ENCODE measurements around the gene CDKN1A.
"Not testable (repeated sequence)": the region's sequence is repeated elsewhere in the genome, so short reads cannot be mapped to it uniquely, and the experiment has no call there.

Gene CDKN1A

DNA sequence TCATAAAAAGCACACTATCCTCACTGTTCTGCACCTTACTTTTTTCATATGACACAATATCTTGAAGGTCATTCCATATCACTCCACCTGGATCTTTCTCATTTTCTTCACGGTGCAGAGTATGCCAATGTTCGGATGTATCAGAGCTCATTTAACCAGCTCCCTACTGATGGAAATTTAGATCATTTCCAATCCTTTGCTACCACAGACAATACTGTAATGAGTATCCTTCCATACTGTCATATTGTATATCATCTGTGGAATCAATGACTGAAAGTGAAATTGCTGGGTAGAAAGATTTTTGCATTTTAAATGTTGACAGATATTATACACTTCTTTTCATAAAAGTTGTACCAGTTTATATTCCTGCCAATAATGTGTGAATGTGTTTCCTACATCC is 16.9 kb downstream of the CDKN1A start:
- DNase-seq (ENCODE audit: low read depth) = no peak

DNA sequence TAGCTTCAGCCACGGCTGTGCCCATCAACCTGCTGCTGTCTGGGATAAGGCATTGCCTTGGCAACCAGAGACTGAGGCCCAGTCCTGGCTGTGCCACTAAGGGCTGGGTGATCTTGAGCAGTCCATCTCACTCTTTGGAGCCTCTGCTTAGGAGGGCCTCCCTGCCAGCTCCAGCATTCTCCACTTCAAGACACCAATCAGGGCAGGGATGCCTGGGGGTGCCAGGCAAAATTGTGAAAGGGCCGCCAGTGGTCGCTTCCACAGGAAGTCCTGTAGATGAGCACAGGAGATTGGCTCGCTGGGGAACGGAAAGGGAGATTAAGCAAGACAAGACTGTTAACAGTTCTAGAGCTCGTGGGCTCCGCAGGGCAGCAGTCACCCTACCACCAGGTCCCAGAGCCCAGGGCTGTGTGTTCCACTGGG is 19.0 kb downstream of the CDKN1A start, which contains the start of gene RAB44:
TSS of gene RAB44 (plus strand) at position 346 of the 423 bp plus-strand sequence. CDS start 6,410 bp downstream, outside the sequence.
- no peak for DNase-seq (ENCODE audit: low read depth)

DNA sequence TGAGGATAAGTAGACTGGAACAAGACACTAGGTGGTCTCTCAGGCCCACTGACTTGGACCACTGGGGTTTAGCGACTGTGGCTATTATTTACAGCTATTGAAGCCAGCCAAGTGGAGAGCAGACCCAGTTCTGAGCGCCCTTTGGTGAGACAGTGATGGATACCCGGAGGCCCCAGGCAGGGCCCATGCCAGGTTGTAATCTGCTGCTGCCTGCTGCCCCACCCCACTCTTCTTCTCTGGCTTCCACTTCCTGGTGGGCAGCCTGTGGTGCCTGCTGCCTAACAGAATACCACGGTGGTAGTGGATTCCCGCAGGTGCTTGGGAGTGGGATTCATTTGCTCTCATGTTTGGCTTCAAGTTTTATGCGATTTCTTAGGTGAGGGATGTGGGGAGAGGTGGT is 19.7 kb downstream of the CDKN1A start:
- DNase-seq (ENCODE audit: low read depth) = no peak

DNA sequence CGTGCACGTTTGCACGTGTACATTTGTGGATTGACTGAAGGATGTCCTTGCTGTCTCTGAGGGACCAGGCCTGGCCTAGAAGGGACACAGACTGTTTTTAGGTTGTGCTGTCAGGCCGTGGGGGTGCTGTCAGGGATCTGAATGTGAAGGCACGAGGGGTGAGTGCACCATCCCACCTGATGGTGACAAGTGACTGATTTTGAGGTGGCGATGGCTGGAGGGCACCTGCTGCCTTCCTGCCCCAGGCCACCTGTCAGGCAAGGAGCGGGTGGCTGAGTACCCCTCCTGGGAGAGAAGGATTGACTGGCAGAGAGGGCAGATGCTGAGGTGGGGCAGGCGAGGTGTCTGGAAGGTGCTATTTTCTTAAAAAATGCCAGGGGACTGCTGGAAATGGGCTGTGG is 20.4 kb downstream of the CDKN1A start:
- no peak for DNase-seq (ENCODE audit: low read depth)

DNA sequence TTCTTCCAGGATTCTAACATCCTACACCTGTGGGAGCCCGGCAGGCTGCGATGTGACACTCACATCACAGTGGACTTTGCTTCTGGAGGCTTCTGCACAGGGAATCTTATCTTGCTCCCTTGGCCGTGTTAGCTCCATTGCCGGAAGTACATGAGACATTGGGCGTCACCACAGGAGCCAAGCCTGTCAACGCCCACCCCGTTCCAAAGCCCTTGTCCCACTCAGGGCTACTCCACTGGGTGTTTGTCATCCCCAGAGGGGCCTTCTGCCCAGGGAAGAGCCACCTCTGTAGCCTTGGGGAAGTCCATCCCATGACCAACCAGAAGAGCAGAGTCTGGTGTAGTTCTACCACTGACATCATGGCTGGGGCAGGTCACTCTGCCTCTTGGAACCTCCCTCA is 20.8 kb downstream of the CDKN1A start:
- DNase-seq (ENCODE audit: low read depth) = no peak

- DNase-seq (ENCODE audit: low read depth) = no peak
Observed at GRCh38 chr6:36700071-36700812, 21.7 kb downstream of the CDKN1A start.

DNA sequence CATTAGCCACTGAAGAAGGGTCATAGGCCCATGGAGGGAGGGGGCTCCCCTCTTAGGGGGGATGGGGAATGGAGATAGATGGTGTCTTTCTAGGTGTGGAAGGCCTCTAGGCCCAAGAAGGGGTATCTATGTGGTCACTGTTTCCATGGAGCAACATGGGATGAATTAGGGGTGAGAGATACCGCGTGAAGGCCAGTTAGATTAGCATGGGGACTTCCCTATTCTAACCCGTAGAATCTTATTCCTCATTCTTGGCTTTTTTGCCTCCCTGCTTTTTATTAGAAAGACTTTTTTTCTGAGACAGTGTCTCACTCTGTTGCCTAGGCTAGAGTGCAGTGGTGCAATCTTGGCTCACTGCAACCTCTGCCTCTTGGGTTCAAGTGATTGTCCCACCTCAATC is 22.3 kb downstream of the CDKN1A start:
- no peak for DNase-seq (ENCODE audit: low read depth)

DNA sequence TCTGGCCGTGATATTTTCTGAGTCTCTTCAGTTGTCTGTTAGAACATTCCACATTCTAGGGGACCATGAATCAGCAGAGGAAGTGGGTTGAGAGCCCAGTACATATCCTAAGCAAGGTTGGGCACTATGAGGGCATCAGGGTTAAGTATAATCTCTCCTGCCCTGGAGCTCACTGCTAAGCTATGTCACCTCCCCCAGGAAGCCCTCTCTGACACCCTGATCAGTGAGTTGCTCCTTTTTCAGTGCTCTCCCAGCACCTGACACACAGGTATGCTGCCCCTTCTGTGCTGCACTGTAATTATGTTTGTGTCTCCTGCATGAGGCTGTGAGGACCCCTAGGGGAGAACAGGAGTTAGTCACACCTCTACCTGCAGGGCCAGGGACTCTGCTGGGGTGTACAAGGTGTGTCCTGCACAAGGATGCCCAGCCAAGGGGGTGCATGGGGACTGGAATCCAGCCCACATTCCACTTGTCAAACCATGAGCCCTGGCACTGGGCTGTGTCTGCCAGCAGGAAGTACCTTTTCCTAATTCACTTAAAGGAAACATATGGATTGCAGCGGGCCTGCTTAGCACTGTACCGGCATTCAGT is 23.0 kb downstream of the CDKN1A start:
- peak; percentile 56 for DNase-seq (ENCODE audit: low read depth)

GRCh38 chr6:36702656-36703055 is 24.1 kb downstream of the CDKN1A start:
- no peak for DNase-seq (ENCODE audit: low read depth)

DNA sequence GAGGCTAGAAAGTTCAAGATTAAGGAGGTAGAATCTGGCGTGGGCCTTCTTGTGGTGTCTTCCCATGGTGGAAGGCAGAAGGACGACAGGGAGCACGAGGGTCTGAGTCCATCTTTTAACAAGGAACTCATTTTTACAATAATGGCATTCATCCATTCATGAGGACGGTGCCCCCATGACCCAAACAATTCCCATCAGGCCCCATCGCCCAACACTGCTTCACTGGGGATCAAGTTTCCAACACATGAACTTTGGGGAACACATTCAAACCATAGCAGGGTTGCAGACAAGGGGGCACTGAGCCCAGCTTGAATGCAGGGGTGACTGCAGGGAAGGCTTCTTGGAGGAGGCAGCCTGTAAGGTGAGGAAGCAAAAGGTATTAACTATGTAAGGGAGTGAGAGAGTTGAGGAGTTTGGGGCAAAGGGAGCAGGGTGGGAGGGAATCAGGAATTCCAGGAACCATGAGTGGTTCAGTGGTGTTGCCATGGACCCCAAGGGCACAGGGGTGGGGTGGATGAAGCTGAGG is 24.6 kb downstream of the CDKN1A start:
- no peak for DNase-seq (ENCODE audit: low read depth)

- DNase-seq (ENCODE audit: low read depth) = no peak
Observed at GRCh38 chr6:36703982-36704381, 25.5 kb downstream of the CDKN1A start.

DNA sequence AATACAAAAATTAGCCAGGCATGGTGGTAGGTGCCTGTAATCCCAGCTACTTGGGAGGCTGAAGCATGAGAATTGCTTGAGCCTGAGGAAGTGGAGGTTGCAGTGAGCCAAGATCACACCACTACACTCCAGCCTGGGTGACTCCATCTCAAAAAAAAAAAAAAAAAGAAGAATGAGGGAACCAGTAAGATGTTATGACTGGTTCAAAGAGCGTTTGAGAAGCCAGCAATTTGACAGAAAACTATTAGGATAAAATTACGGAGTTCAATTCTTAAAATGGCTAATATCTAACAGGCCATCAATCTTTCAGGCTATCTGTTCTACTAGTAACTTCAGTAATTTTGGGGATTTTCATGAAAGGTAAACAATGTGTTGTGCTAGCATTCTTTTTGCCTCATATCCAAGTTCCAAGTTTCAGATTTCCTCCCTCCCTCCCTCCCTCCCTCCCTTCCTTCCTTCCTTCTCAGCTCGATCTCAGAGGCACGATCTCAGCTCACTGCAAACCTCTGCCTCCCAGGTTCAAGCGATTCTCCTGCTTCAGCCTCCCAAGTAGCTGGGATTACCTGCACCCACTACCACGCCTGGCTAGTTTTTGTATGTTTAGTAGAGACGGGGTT is 26.6 kb downstream of the CDKN1A start:
- DNase-seq (ENCODE audit: low read depth) = not testable (repeated sequence)

DNA sequence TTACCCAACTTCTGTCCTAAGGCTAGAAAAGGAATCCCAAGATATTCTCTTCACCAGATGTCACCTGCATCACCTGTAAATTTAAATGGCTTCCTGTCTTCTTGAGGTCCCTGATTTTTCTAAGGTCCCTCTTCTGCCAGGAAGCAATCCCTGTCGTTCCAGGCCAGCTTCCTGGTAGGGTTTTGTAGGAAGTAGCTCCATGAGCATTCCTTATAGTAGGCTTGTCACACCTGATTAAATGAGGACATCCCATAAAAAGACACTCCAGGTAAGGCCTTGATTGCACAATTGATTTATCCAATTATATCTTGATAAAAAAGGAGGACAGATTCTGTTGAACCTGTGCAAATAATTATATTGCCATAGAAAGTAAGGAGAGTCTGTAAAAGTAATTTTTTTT is 27.8 kb downstream of the CDKN1A start:
- no peak for DNase-seq (ENCODE audit: low read depth)

DNA sequence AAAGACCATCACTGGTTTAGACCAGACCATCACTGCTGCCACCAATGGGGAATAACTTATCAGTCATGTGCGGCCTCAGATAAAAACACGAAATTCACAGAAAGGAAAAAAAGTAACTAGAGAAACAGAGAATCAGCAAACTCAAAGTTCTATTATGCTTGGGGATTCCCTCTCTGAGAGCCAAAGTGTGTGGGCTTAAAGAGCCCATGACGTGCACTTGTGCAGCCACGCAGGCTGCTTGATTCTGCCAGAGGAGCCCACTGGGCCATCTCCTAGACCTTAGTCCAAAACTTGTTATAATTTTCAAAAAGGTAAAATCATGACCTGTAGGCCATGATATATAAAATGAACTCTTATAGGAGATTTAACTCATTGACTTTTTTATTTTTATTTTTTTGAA is 34.3 kb downstream of the CDKN1A start:
- no peak for DNase-seq (ENCODE audit: low read depth)

GRCh38 chr6:36713846-36714245 is 35.3 kb downstream of the CDKN1A start:
- DNase-seq (ENCODE audit: low read depth) = no peak

- DNase-seq (ENCODE audit: low read depth) = no peak
Observed at GRCh38 chr6:36714511-36714910, 36.0 kb downstream of the CDKN1A start.

DNA sequence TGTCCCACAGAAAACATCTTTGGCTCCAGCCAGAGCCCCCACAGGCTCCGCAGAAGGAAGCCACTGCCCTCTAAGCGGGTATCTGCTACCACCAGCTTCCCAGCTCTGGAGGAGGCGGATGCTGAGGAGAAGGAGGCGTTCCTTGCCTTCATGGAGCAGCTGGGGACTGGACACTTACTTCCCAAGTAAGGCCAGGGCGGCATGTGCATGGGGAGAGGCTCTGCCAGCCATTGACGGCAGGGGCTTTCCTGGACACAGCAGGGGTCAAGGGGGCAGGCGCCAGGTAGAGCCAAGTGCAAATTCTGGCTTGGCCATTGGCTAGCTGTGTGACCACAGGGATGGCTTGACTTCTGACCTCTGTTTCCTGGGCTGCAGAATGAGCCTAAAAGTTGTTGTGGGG is 37.0 kb downstream of the CDKN1A start:
- DNase-seq (ENCODE audit: low read depth) = no peak

DNA sequence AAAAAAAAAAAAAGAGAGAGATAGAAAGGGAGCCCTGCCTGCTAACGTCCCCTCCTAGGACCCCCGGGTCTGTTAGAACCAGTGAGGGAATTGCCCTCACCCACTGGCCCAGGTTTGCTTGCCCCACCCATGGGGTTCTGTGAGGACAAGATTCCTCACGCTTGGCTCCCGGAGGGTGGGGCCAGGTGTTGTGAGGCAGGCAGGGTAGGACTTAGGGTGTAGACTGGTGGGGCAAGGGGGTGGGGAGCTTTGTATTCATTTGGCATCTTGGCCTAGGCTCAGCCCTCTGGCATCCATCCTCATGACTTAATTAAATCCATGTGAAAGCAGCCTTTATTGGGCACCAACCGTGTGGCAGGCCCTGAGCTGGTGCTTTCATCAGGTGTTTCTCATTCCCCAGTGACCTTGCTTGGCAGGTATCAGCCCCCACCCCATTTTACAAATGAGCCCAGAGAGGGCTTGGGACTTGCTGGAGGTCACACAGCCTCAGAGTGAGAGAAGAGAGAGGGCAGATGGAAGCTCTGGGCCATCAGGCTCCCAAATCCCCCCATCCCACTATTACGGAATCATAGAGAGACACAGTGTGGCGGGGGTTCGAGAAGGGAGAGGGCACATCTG is 38.1 kb downstream of the CDKN1A start:
- no peak for DNase-seq (ENCODE audit: low read depth)

- DNase-seq (ENCODE audit: low read depth) = no peak
Observed at GRCh38 chr6:36717231-36717825, 38.8 kb downstream of the CDKN1A start.

GRCh38 chr6:36717871-36718540 is 39.5 kb downstream of the CDKN1A start:
- DNase-seq (ENCODE audit: low read depth) = no peak

- DNase-seq (ENCODE audit: low read depth) = no peak
Observed at GRCh38 chr6:36718560-36718959, 40.0 kb downstream of the CDKN1A start.

- DNase-seq (ENCODE audit: low read depth) = no peak
Observed at GRCh38 chr6:36719126-36719525, 40.6 kb downstream of the CDKN1A start.
